Activated effector memory CD4-positive, alpha-beta T cell treated with Interleukin-2 at 50 U/mL for 16 hours (primary cell): ENCODE results near the gene ALKBH6.
"Not testable (repeated sequence)": the region's sequence is repeated elsewhere in the genome, so short reads cannot be mapped to it uniquely, and the experiment has no call there.

ENCODE experiments used
- DNase-seq: peaks from one replicate; pipeline ENCODE4 v3.0.0-alpha.2; 2020

The ALKBH6 gene

DNA sequence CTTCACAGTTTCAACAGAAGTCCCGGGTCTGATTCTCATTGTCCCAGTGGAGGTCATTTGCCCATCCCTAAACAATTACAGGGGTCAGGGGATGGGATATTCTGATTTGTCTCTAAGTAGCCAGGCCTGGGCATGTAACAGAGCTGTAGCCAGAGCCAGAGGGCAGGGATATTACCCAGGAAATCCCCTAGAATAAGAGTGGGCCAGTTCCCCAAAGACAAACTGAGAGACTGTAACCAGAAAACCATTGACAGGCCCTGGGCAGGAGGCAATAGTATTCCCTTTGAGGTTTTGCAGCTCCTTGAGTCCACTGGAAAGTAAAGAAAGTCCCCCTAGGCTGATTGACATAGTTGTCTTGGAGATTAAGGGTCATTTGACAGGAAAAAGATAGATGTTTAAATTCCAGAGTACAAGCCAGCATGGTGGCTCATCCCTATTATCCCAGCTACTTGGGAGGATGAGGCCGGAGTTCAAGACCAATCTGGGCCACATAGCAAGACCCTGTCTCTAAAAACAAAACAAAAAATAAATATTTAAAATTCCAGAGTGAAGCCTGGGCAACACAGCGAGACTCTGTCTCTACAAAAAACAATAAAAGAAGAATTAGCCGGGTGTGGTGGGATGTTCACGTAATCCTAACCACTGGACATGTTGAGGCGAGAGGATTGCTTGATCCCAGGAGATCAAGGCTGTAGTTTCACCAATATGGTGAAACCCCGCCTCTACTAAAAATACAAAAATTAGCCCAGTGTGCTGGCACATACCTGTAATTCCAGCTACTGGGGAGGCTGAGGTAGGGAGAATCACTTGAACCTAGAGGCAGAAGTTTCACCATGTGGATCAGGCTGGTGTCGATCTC is 20.9 kb downstream of the ALKBH6 start:
- DNase-seq: no peak

DNA sequence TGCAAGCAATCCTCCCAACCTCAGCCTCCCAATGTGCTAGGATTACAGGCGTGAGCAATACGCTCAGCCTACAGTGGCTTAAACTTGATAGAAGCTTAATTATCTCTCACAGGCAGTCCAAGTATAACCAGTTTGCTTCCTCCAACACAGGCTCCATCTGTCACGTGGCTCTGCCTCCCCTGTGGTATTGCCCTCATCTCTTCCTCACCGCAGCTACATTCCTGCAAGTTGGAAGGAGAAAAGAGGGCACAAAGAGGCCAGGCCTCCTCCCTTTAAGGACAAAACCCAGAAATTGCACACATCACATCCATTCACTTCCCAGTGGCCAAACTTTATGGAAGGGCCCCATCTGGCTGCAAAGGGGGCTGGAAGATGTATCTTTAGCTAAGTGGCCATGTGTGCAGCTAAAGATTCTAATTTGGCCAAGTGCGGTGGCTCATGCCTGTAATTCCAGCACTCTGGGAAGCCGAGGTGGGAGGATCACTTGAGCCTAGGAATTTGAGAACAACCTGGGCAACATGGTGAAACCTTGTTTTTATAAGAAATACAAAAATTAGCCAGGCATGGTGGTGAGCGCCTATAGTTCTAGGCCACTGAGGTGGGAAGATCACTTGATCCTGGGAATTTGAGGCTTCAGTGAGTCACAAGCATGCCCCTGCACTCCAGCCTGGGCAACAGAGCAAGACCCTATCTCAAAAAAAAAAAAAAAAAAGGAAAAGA is 22.1 kb downstream of the ALKBH6 start:
- DNase-seq: no peak

DNA sequence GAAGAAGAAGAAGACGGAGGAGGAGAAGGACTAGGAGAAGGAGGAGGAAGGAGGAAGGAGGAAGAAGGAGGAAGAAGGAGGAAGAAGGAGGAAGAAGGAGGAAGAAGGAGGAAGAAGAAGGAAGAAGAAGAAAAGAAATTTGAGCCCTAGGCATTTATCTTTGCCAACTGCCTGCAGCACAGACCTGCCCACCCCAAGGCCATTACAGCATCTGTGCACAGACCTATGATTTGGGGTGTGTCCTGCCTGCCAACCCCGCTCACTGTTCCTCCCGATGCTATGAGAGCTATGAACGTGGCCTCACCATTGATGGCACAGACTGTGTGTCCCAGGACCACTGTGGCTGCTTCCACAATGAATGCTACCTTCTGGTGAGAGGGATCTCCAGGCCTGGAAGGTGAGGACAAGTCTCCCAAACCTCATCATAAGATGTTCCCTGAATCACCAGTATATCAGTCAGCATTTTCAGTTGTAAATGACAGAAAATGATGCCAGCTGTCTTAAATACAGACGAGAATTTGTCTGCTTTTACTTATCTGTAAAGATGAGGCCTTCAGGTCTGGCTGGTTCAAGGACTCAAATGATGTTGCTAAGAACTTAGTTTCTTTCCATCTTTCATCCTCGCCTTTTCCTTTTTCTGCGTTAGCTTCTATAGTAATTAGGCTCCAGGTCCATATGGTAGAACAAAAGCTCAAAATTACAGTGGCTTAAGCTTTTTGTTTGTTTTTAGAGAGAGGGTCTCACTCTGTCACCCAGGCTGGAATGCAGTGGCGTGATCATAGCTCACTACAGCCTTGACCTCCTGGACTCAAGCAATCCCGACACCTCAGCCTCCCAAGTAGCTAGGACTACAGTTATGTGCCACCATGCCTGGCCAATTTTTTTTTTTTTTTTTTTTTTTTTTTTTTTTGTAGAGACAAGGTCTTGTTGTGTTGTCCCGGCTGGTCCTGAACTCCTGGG is 23.0 kb downstream of the ALKBH6 start:
- no peak for DNase-seq

DNA sequence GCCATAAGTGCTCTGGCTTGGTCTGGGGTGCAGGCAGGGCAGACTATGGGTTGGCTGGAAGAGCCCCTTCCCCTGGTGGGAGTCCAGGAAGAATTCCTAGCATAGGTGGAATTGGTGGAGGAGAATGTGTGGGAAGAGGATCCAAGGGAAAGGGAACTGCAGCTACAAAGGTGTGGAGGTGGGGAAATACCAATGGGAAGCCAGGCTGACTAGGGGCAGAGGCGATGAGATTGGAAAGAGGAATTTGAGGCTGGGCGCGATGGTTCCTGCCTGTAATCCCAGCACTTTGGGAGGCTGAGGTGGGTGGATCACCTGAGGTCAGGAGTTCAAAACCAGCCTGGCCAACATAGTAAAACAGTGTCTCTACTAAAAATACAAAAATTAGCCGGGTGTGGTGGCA is 23.9 kb downstream of the ALKBH6 start:
- DNase-seq: no peak

DNA sequence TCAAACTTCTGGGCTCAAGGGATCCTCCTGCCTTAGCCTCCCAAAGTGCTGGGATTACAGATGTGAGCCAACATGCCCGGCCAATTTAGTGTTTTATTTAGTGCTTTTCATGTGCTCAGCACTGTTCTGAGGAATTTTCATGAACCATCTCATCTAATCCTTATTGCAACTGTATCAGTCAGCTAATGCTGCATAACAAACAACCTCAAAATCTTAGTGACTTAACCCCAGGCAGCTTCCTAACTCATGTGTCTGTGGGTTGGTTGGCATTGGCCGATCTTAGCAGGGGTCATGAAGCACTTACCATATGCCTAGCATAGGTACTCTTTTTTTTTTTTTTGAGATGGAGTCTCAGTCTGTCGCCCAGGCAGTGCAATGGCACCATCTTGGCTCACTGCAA is 25.2 kb downstream of the ALKBH6 start:
- no peak for DNase-seq

DNA sequence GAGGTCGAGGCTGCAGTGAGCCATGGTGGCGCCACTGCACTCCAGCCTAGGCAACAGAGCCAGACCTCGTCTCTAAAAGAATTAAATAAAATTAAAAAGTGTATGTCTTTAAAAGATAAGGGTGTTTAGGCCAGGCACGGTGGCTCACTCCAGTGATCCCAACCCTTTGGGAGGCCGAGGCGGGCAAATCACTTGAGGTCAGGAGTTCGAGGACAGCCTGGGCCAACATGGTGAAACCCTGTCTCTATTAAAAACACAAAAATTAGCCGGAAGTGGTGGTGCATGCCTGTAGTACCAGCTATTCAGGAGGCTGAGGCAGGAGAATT is 26.5 kb downstream of the ALKBH6 start:
- DNase-seq: no peak

DNA sequence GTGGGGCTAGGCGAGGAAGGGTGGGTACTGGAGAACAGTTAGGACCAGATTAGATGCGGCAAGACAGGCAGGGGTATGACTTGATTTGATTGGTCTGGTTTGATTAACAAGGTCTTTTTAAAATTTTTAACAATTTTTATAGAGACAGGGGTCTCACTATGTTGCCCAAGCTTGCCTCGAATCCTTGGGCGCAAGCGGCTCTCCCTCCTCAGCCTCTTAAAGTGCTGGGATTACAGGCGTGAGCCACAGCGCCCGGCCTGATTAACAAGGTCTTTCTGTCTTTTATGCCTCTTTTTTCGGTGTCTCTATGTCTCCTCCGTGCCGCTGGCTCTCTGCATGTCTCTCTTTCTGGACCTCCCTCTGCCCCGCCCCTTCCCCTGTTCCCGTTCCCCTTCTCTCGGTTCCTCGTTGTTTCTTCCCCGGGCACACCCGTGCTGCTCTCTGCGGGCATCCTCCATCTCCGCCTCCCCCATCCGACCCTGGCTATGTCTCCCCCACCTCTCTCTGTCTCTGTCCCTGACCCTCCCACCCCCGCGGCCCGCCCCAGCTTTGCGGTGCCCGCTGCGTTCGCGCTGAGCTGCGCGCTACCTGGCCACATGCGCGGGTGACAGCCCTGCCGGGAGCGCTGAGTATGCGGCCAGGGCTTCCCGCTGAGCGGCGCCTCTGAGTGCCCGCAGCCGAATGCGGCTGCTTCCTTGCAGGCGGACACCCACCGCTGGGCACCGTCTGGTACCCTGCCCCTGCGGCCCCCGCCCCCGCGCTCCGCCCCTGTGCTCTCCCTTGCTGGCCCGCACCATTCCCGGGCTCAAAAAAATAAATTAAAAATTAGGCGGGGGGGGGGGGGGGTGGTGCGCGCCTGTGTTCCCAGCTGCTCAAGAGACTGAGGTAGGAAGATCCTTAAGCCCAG is 27.1 kb downstream of the ALKBH6 start:
- no peak for DNase-seq

DNA sequence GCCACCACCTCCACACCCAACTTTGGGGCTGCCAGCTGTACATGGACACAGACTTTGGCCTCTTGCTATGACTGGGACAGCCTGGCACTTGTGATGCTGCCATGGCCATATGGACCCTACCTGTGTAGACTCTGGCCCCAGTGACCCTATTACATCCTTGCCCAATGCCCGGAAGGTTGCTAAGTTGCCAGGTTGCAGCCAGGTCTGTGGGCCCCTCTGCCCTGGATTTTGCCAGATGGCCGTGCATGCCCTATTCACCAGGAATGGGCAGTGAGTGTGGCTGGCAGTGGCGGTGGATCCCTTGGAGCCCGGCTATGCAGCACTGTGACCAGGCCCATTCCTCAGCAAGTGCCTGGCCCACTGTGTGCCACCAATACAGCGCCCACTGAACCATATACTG is 27.9 kb downstream of the ALKBH6 start:
- no peak for DNase-seq

DNA sequence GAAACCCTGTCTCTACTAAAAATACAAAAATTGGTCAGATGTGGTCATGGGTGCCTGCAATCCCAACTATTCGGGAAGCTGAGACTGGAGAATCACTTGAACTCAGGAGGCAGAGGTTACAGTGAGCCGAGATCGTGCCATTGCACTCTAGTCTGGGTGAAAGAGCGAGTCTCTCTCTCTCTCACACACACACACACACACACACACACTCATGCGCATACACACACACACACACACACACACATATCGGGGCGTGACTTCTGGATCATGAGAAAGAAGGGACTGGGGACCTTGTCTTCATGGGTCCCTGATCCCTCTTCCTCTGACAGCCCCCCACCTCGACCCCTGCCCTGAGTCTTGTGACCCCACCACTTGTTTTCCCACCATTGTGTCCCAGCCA is 30.8 kb downstream of the ALKBH6 start:
- no peak for DNase-seq

DNA sequence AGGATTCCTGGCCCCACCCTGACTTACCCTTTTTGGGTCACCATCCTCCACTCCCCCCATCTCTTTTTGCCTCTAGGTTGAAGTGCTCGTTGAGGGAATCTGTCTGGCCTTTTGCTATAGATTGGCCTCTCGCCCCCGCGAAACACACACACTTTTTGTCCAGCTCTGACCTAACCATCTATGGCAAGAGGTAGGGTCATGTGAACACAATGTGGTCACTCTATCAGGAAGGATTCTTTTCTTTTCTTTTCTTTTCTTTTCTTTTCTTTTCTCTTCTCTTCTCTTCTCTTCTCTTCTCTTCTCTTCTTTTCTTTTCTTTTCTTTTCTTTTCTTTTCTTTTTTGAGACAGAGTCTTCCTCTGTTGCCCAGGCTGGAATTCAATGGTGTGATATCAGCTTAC is 33.0 kb downstream of the ALKBH6 start:
- DNase-seq: not testable (repeated sequence)

DNA sequence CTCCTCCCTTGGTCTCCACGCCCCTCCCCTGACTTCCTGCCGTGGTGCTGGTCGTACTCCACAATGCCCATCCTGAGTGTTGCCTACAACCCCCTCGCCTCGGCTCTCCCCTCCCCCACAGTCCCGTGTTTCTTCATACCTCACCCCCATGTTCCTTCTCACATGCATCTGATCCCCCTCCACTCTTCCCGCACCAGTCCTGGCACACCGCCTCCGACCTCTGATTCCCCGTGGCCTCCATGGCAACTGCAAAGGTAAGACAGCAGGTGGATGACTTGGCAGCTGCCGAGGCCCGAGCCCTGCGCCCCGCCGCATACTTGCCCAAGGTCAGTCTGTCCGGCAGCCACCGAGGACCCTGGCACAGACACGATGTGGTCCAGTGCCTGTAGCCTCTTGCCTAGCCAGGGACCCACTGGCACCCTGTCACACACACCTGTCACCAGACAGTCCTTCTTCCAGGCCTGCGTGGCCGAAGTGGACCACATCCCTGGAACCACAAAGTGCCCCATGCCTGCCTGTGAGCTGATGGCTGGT is 35.1 kb downstream of the ALKBH6 start:
- no peak for DNase-seq

DNA sequence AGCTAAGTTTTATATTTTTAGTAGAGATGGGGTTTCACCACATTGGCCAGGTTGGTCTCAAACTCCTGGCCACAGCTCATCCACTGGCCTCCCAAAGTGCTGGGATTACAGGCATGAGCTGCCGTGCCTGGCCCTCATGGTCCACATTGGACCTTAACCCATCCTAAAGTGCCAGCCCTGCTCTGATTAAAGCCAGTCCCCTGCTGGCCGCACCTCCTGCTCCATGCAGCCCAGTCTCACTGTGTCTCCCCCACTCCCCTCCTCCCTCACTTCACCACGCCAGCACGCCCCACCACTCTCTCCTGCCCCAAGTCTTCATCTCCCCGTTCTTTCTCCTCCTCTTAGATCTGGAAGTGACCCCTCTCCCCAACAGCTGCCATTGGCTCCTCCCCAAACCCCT is 35.7 kb downstream of the ALKBH6 start:
- no peak for DNase-seq

DNA sequence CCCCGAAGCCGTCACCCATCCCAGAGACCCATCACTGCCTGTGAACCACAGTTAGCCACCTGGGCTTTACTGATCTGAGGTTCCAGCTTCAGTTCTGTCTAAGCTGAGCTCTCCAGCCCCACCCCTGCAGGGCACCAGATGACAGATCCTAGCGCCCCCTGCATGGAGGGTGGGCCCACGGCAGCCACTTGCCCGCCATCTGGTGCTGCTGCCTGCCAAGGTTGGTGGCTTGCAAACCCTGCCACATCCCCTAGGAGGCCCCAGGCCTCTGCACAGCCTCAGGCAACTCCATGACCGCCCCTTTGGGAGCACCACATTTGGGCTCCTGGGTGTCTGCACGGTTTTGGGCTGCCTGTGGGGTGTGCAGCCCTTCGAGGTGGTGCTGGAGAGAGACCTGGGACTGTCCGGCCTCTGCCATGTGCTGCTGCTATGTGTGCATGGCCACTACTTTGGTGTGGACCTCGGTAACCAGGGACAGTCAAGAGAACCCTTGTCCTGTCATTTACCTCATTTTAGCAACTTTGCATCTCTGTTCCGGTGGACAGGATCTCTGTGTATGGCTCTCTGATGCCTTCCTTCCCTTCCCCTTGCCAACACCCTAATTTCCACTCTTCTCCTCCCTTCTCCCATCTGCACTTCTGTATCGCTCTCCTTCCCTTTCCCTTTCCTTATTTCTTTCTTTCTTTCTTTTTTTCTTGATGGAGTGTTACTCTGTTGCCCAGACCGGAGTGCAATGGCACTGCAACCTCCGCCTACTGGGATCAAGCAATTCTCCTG is 36.4 kb downstream of the ALKBH6 start:
- DNase-seq: no peak

DNA sequence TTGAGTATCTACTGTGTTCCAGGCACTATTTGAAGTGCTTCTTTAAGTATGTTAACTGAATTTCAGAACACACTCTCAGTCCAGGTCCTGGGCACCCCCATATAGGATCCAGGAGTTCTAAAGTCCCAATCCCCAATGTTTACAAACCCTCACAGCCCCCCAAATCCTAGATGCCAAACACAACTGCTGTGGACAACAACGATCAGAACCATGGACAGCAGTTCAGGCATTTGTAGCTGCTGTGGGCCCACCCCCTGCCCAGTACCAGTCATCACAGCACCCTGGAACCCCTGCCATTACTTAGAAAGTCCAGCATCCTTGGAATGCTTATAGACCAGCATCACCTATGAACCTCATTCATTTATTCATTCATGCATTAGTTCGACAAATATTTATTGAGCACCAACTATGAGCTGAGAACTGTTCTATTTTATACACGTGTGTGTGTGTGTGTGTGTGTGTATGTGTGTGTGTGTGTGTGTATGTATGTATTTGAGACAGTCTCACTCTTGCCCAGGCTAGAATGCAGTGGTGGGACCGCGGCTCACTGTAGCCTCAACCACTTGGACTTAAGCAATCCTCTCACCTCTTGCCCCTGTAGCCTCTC is 38.3 kb downstream of the ALKBH6 start:
- DNase-seq: no peak

DNA sequence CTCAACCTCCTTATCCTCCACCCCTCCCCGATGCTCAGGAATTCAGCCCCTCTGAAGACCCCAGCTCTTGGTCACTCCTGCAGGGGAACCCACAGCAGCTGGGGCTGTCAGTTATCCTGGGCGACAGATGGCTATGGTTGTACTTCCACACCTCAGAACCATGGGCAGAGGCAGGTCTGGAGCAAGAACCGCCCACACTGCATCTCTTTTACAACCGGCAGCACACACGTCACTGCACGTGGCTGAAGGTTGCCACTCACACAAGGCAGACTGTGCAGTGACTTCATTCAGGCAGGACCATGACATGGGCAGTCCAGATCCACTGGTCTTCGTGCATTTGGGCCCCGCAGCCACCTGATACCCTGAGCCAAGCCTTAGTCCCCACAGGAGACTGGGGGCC is 40.5 kb downstream of the ALKBH6 start:
- DNase-seq: no peak

DNA sequence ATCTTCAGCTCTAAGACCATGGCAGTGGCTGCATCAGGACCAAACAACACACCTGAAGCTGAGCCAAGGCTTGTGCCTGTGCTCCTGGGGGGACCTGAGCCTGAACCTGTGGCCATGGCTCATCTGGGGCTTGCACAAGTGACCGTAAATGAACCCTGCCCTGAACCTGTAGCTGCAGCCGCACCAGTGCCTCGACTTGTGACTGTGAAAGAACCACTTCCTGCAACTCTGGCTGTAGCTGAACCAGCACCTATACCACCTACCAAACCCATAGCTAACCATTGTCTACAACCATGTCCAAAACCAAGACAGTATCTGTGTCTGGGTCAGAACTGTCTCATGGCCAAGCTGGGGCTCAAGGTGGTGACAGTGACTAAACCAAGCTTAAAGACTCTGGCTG is 47.2 kb downstream of the ALKBH6 start:
- no peak for DNase-seq

DNA sequence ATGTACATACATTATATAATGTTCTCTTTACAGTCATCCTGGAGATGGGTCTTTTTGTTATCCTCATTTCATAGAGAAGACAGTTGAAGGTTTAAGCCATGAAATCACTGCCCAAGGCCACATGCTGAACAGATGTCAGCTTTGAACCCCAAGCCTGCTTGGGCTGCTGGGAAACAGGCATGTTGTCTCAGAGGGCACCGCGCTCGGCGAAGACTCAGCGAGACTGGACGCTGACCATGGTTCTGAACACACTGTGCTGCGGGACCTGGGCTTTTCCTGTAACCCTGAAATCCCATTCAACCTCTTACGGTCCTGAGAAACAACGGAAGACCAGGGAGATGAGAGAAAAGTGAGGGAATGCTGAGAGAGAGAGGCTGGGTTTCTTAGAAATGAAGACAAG is 50.5 kb downstream of the ALKBH6 start:
- no peak for DNase-seq

DNA sequence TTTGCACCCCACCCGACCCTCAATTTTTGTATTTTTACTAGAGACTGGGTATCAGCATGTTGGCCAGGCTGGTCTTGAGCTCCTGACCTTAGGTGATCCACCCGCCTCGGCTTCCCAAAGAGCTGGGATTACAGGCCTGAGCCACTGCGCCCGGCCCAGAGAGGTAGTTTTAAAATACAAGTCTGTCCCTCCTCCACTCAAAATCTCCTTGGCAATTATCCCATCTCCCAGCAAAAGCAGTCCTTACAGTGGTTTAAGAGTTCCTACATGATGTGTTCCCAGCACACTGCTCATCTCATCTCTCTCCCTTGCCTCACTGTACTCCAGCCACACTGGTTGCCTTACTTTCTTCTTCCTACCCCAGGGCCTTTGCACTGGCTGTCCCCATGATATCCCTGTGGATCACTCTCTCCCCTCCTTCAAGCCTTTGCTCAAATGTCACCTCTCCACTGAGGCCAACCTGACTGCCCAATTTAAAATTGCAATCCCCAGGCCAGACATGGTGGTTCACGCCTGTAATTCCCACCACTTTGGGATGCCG is 53.5 kb downstream of the ALKBH6 start:
- DNase-seq: no peak

DNA sequence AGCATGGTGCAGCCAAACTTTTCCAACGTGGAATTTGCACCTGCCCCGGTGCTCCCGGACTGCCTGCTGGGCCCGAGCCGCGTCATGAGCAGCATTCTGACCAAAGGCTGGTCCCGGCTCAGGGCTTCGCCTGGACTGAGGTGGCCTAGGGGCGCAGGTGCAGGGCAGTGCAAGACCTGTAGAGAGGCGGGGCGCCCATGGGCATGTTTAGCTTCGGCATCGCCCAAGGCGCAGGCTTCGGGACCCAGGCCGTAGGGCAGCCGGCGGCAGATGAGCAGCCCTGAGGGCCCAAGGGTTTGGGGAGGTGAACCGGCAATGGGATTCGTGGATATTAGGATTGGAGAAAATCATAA is 54.1 kb downstream of the ALKBH6 start:
- no peak for DNase-seq
